Neuronal stem cell (in vitro differentiated cells): ENCODE results near the gene CD44.

ENCODE experiments used
- DNase-seq: peaks from one replicate; pipeline ENCODE4 v3.0.0-alpha.2; 2013; ENCODE audit warnings: low spot score
- H2AFZ ChIP-seq: one replicate; pipeline ENCODE4 v1.6.1; 2013; ENCODE audit warnings: mild to moderate bottlenecking, low read length, inconsistent platforms
- H2AK5ac ChIP-seq: 2 replicates; pipeline ENCODE4 v1.6.1; 2013; ENCODE audit warnings: low read depth, mild to moderate bottlenecking, inconsistent platforms, low read length, moderate library complexity, mixed read lengths
- H2BK120ac ChIP-seq: 2 replicates; pipeline ENCODE4 v1.6.1; 2013; ENCODE audit warnings: low read depth, mild to moderate bottlenecking, inconsistent platforms, low read length, moderate library complexity, mixed read lengths
- H2BK12ac ChIP-seq: one replicate; pipeline ENCODE4 v1.6.1; 2013; ENCODE audit warnings: low read length, inconsistent platforms
- H2BK15ac ChIP-seq: 2 replicates; pipeline ENCODE4 v1.6.1; 2013; ENCODE audit warnings: mild to moderate bottlenecking, low read length, inconsistent platforms, mixed read lengths
- H2BK5ac ChIP-seq: one replicate; pipeline ENCODE4 v1.6.1; 2013; ENCODE audit warnings: inconsistent platforms, mild to moderate bottlenecking, low read length, moderate library complexity
- H3K14ac ChIP-seq: one replicate; pipeline ENCODE4 v1.6.1; 2013; ENCODE audit warnings: low read length, inconsistent platforms
- H3K18ac ChIP-seq: 2 replicates; pipeline ENCODE4 v1.6.1; 2013; ENCODE audit warnings: low read length, inconsistent platforms
- H3K23ac ChIP-seq: 2 replicates; pipeline ENCODE4 v1.6.1; 2013; ENCODE audit warnings: low read depth, mild to moderate bottlenecking, mixed read lengths, low read length, inconsistent platforms; ENCODE audit not compliant: poor library complexity
- H3K27ac ChIP-seq: replicated peaks from 3 replicates; pipeline ENCODE4 v1.5.1; 2013; ENCODE audit warnings: low read length, inconsistent platforms
- H3K27me3 ChIP-seq, 3 experiments: 2 replicates each; pipeline ENCODE4 v1.6.1; 2013; ENCODE audit warnings: low read length in 3 of 3, mild to moderate bottlenecking in 2 of 3, inconsistent platforms in 1 of 3, low read depth in 1 of 3, mixed read lengths in 1 of 3, moderate library complexity in 1 of 3; ENCODE audit not compliant: control insufficient read depth in 3 of 3, insufficient read depth in 3 of 3
- H3K36me3 ChIP-seq, 2 donors: replicated peaks in 1 of 2; 2 replicates each; pipeline ENCODE4 v1.6.1; 2013; ENCODE audit warnings: low read length in 2 of 2; ENCODE audit not compliant: control insufficient read depth in 2 of 2, insufficient read depth in 2 of 2
- H3K4ac ChIP-seq: 2 replicates; pipeline ENCODE4 v1.6.1; 2013; ENCODE audit warnings: inconsistent platforms, mild to moderate bottlenecking, low read length, moderate library complexity
- H3K4me1 ChIP-seq, 2 donors: 1 replicate in 1 of 2; 2 replicates in 1 of 2; pipeline ENCODE4 v1.6.1; 2013; ENCODE audit warnings: low read length in 2 of 2, low read depth in 1 of 2; ENCODE audit not compliant: control insufficient read depth in 2 of 2, insufficient read depth in 1 of 2
- H3K4me2 ChIP-seq: one replicate; pipeline ENCODE4 v1.6.1; 2013; ENCODE audit warnings: mild to moderate bottlenecking, low read length, inconsistent platforms; ENCODE audit not compliant: insufficient read depth, poor library complexity, severe bottlenecking
- H3K4me3 ChIP-seq, 2 donors: 2 replicates each; pipeline ENCODE4 v1.5.1; 2013; ENCODE audit warnings: low read length in 2 of 2, mild to moderate bottlenecking in 2 of 2, inconsistent platforms in 1 of 2, moderate library complexity in 1 of 2
- H3K79me1 ChIP-seq: one replicate; pipeline ENCODE4 v1.6.1; 2013; ENCODE audit warnings: low read depth, mild to moderate bottlenecking, inconsistent platforms, low read length, moderate library complexity
- H3K9ac ChIP-seq: one replicate; pipeline ENCODE4 v1.6.1; 2013; ENCODE audit warnings: mild to moderate bottlenecking, low read depth, low read length, inconsistent platforms; ENCODE audit not compliant: poor library complexity
- H3K9me3 ChIP-seq, 2 donors: replicated peaks in 1 of 2; 2 replicates each; pipeline versions ENCODE3 to v1.6.1; 2013; ENCODE audit warnings: low read length in 2 of 2, mild to moderate bottlenecking in 2 of 2, inconsistent platforms in 1 of 2, low read depth in 1 of 2, mixed read lengths in 1 of 2, moderate library complexity in 1 of 2; ENCODE audit not compliant: control insufficient read depth in 2 of 2, insufficient read depth in 1 of 2
- H4K8ac ChIP-seq: one replicate; pipeline ENCODE4 v1.6.1; 2013; ENCODE audit warnings: low read depth, mild to moderate bottlenecking, inconsistent platforms, low read length, moderate library complexity
- H4K91ac ChIP-seq: one replicate; pipeline ENCODE4 v1.6.1; 2013; ENCODE audit warnings: low read length, low read depth, mild to moderate bottlenecking, inconsistent platforms; ENCODE audit not compliant: poor library complexity
- WGBS, 2 donors: extraction: QIAGEN DNeasy Blood & Tissue Kit; methylation state at CpG; one replicate each; pipeline ENCODE4 v1.1.7; 2013; ENCODE audit warnings: missing lambda C conversion rate in 2 of 2, mixed read lengths in 1 of 2; ENCODE audit not compliant: insufficient read length in 2 of 2, insufficient replicate concordance in 1 of 2; ENCODE audit errors: extremely low coverage in 2 of 2; 5-methylcytosine and 5-hydroxymethylcytosine counted together

The CD44 gene

DNA sequence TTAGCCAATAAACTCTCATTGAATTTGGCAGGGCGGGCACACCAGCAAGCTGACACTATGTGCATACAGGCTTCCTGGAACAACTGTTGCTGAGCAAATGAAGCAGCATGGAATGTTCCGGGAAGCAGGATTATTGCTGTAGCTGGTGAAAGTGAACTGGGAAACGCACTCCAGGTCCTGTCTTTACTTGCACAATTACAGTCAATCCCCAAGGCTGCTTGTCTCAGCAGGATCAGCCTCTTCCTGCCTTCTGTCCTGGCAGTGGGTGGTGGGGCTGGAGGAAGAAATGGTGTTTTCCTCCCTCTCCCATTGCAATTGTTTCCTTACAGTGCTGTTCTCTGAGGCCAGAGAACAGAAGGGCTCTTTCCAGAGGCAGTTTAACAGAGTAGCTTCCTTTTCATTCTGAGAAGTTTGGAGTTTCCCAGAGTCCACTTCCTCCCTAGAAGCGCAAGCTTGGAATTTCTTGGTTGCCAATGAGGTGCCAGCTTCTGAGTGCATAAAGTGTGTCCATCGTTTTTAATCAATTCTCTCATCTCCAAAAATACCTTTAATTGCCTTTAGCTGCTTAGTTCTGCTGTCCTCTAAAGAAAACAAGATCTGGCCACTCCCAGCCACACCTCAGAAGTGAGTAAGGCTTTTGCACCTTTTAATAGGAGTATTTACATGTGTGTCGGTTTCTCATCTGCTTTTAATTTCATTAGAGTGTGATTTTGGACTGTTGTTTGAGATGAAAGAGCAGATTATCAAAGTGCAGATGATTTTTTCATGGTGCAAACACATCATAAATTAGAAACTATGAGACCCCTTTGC is 19.9 kb downstream of the CD44 start:
- H2BK120ac ChIP-seq, result no peak overlapping the region
- H3K4me3 ChIP-seq, result no peak overlapping the region
- H2AK5ac ChIP-seq, result no peak overlapping the region
- no peak overlapping the region for H4K8ac ChIP-seq
- no peak overlapping the region for H3K4ac ChIP-seq
- DNase-seq, result no peak
- no peaks in the 10 kb centered on the region for H3K9me3 ChIP-seq
- H2BK15ac ChIP-seq, result no peak overlapping the region
- no peaks in the 10 kb centered on the region for H3K79me1 ChIP-seq
- no peak overlapping the region for H2BK5ac ChIP-seq
- H3K27ac ChIP-seq, result no peak overlapping the region
- H2AFZ ChIP-seq, result peak overlapping the region; percentile 82
- H4K91ac ChIP-seq, result no peak overlapping the region
- H3K4me2 ChIP-seq, result no peak overlapping the region
- no peak overlapping the region for H3K9ac ChIP-seq
- no peak overlapping the region for H3K14ac ChIP-seq
- H3K23ac ChIP-seq, result no peak overlapping the region
- no peaks in the 10 kb centered on the region for H3K36me3 ChIP-seq
- WGBS, 2 donors, result no CpG with 5 or more reads among the region's 6 CpGs
- H3K4me1 ChIP-seq, result peaks cover 3 to 12% of the 10 kb centered on the region in 2 donors
- no peaks in the 10 kb centered on the region for H3K27me3 ChIP-seq
- no peak overlapping the region for H2BK12ac ChIP-seq
- no peak overlapping the region for H3K18ac ChIP-seq

DNA sequence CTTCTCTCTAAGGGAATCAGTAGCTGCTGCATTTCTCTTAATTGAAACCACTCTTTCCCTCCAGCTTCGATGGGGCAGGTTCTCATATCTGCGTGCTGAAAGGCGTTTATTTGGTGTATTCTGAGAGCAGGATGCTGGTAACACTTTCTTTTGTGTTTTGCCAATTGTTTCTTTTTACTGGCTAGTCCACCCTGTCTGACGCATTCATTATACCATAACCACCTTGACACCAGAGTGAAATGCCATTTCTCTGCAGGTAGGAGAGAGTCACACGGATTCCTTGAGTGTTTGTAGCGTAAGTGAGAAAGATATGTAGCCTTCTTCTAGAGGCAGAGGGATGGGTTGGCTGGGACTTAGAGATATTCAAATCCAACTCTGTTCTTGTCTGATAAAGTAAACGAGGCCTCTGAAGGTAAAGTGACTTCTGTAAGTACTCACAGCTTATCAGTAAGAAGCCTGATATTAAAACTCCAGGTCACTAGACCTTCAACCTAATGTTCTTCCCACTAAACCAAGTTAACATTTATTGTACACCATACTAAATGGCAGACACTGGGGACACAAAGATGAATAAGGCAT is 21.4 kb downstream of the CD44 start:
- Histone ChIP-seq H3K27me3 (no peaks in the 10 kb centered on the region), H3K14ac (no peak overlapping the region), H2AK5ac (no peak overlapping the region), H2BK5ac (no peak overlapping the region), H3K23ac (no peak overlapping the region), H3K4ac (no peak overlapping the region), H3K4me2 (no peak overlapping the region), H2BK120ac (no peak overlapping the region), H2BK12ac (no peak overlapping the region), H4K91ac (no peak overlapping the region), H3K27ac (no peak overlapping the region), H3K9me3 (no peaks in the 10 kb centered on the region), H3K4me1 (peaks cover 3 to 12% of the 10 kb centered on the region in 2 donors), H3K36me3 (no peaks in the 10 kb centered on the region), H3K18ac (no peak overlapping the region), H2BK15ac (no peak overlapping the region), H4K8ac (no peak overlapping the region), H3K79me1 (no peaks in the 10 kb centered on the region), H2AFZ (no peak overlapping the region), H3K4me3 (no peak overlapping the region), H3K9ac (no peak overlapping the region)
- DNase-seq, result no peak
- no CpG with 5 or more reads among the region's 7 CpGs for WGBS, 2 donors

DNA sequence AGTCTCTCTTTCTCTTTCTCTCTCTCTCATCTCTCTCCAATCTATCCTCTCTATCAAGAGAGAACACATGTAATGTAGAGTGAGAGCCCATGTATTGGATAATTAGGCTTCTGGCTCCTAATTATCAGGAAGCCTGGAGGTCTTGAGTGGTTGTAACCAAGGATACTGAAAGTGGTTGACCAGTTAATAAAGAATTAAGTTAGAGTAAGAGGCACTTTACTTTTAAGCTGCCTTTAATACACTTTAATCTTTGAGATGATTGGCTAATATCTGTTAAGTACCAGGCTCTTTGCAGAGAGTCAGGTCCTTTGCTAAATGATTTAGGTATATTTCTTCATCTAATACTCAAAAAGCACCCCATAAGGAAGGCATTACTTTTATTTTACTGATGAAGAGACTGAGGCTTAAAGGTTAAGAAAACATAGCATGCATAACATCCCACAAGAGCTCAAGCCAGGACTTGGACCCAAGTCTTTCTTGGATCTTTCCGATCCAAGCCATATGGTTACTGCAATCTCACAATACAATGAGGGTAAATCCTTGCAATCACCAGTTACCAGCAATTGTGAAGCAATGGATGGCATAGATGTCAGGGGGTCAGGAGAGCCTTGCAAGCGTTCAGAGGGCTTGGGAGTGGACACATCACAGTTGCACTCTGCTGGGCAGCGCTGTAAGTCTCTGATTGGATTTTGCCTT is 22.1 kb downstream of the CD44 start:
- H3K27me3 ChIP-seq, result no peaks in the 10 kb centered on the region
- H3K23ac ChIP-seq, result no peak overlapping the region
- H2AK5ac ChIP-seq, result no peak overlapping the region
- WGBS, 2 donors, result no CpG with 5 or more reads among the region's 3 CpGs
- H3K4ac ChIP-seq, result no peak overlapping the region
- H2BK12ac ChIP-seq, result no peak overlapping the region
- H3K18ac ChIP-seq, result no peak overlapping the region
- no peak overlapping the region for H2BK15ac ChIP-seq
- H3K9me3 ChIP-seq, result no peaks in the 10 kb centered on the region
- H3K4me3 ChIP-seq, result no peak overlapping the region
- DNase-seq, result no peak
- no peaks in the 10 kb centered on the region for H3K79me1 ChIP-seq
- no peak overlapping the region for H3K4me2 ChIP-seq
- no peak overlapping the region for H4K91ac ChIP-seq
- no peak overlapping the region for H3K9ac ChIP-seq
- no peaks in the 10 kb centered on the region for H3K36me3 ChIP-seq
- H2BK5ac ChIP-seq, result no peak overlapping the region
- no peak overlapping the region for H2AFZ ChIP-seq
- no peak overlapping the region for H3K27ac ChIP-seq
- H4K8ac ChIP-seq, result no peak overlapping the region
- H3K4me1 ChIP-seq, result peaks cover 4 to 18% of the 10 kb centered on the region in 2 donors
- H2BK120ac ChIP-seq, result no peak overlapping the region
- H3K14ac ChIP-seq, result no peak overlapping the region

DNA sequence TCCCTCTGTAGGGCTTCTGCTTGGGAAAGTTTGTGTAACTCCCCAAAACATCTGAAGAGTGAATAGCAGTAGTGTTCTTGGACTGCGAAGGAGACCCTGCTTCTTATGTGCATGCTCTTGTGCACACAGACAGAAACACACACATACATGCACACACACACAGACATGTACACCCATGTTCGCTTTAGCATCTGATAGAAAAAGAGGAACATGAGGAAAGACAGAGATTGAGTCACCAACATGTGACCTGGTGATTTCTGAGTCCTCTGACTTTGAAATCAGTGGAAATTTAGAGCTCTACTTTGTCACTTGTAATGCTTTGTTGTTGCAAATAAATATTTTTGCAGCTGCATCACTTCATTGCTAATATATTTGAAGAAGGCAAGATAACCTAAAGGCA is 23.8 kb downstream of the CD44 start:
- no peak overlapping the region for H4K8ac ChIP-seq
- no peak overlapping the region for H3K9ac ChIP-seq
- H2BK12ac ChIP-seq, result no peak overlapping the region
- WGBS, 2 donors, result no CpG with 5 or more reads among the region's 2 CpGs
- no peak overlapping the region for H3K27ac ChIP-seq
- no peak overlapping the region for H3K4ac ChIP-seq
- no peak for DNase-seq
- no peak overlapping the region for H3K14ac ChIP-seq
- no peaks in the 10 kb centered on the region for H3K9me3 ChIP-seq
- no peaks in the 10 kb centered on the region for H3K79me1 ChIP-seq
- H2AK5ac ChIP-seq, result no peak overlapping the region
- no peak overlapping the region for H3K23ac ChIP-seq
- H3K36me3 ChIP-seq, result no peaks in the 10 kb centered on the region
- no peak overlapping the region for H2BK5ac ChIP-seq
- no peak overlapping the region for H4K91ac ChIP-seq
- no peak overlapping the region for H3K4me3 ChIP-seq
- no peak overlapping the region for H2AFZ ChIP-seq
- H3K27me3 ChIP-seq, result no peaks in the 10 kb centered on the region
- peaks cover 8 to 24% of the 10 kb centered on the region in 2 donors for H3K4me1 ChIP-seq
- no peak overlapping the region for H3K18ac ChIP-seq
- no peak overlapping the region for H2BK120ac ChIP-seq
- no peak overlapping the region for H3K4me2 ChIP-seq
- H2BK15ac ChIP-seq, result no peak overlapping the region
